Inflammatory macrophage treated with lipopolysaccharide for 4 hours (primary cell): ENCODE measurements around the gene EYA4.

Source experiments
- DNase-seq: peaks from one replicate; pipeline ENCODE4 v3.0.0-alpha.2; 2020

EYA4 gene

GRCh38 chr6:133291671-133292070, 50.5 kb downstream of the EYA4 start:
- DNase-seq = no peak

- DNase-seq = no peak
Observed at GRCh38 chr6:133297657-133298056, 56.5 kb downstream of the EYA4 start.

- DNase-seq = no peak
Observed at GRCh38 chr6:133298335-133298734, 57.2 kb downstream of the EYA4 start.

GRCh38 chr6:133298801-133299200, 57.6 kb downstream of the EYA4 start:
- no peak for DNase-seq

GRCh38 chr6:133300896-133301295, 59.7 kb downstream of the EYA4 start:
- DNase-seq = no peak

GRCh38 chr6:133301835-133302234, 60.7 kb downstream of the EYA4 start:
- DNase-seq = no peak

- DNase-seq = no peak
Observed at GRCh38 chr6:133306931-133307330, 65.8 kb downstream of the EYA4 start.

- DNase-seq = no peak
Observed at GRCh38 chr6:133309579-133309978, 68.4 kb downstream of the EYA4 start.

GRCh38 chr6:133312006-133312405, 70.8 kb downstream of the EYA4 start:
- no peak for DNase-seq

- DNase-seq = no peak
Observed at GRCh38 chr6:133313068-133313467, 71.9 kb downstream of the EYA4 start.

GRCh38 chr6:133314947-133315346, 73.8 kb downstream of the EYA4 start:
- DNase-seq = no peak

- no peak for DNase-seq
Observed at GRCh38 chr6:133315811-133316210, 74.7 kb downstream of the EYA4 start.

GRCh38 chr6:133317704-133318103, 76.5 kb downstream of the EYA4 start:
- no peak for DNase-seq

- no peak for DNase-seq
Observed at GRCh38 chr6:133326584-133326983, 85.4 kb downstream of the EYA4 start.

GRCh38 chr6:133333852-133334251, 92.7 kb downstream of the EYA4 start:
- no peak for DNase-seq

GRCh38 chr6:133337308-133337707, 96.2 kb downstream of the EYA4 start:
- no peak for DNase-seq

GRCh38 chr6:133339543-133340384, 98.6 kb downstream of the EYA4 start:
- DNase-seq = no peak

GRCh38 chr6:133340557-133340956, 99.4 kb downstream of the EYA4 start:
- no peak for DNase-seq

- DNase-seq = no peak
Observed at GRCh38 chr6:133341607-133342158, 100.5 kb downstream of the EYA4 start.

- DNase-seq = no peak
Observed at GRCh38 chr6:133343220-133343619, 102.1 kb downstream of the EYA4 start.

- no peak for DNase-seq
Observed at GRCh38 chr6:133348846-133349245, 107.7 kb downstream of the EYA4 start.

GRCh38 chr6:133350928-133351327, 109.8 kb downstream of the EYA4 start:
- no peak for DNase-seq

- no peak for DNase-seq
Observed at GRCh38 chr6:133352046-133352445, 110.9 kb downstream of the EYA4 start.

- DNase-seq = no peak
Observed at GRCh38 chr6:133353061-133353460, 111.9 kb downstream of the EYA4 start.

- no peak for DNase-seq
Observed at GRCh38 chr6:133355922-133356321, 114.8 kb downstream of the EYA4 start.
